NT2/D1 (cell line): ENCODE results near the gene CELSR2.

ENCODE experiments used
- DNase-seq: peaks from one replicate; pipeline ENCODE4 v3.0.0-alpha.2; 2011; ENCODE audit warnings: low read depth, low spot score
- H3K27me3 ChIP-seq: 2 replicates; pipeline ENCODE4 v1.6.0; 2011; ENCODE audit warnings: mild to moderate bottlenecking; ENCODE audit not compliant: insufficient read length, insufficient read depth
- H3K36me3 ChIP-seq: 2 replicates; pipeline ENCODE4 v1.6.1; 2011; ENCODE audit warnings: mild to moderate bottlenecking, low read length, mixed read lengths; ENCODE audit not compliant: insufficient read depth, insufficient read length
- H3K4me1 ChIP-seq: 2 replicates; pipeline ENCODE4 v1.5.1; 2011; ENCODE audit not compliant: insufficient read depth, insufficient read length
- H3K4me3 ChIP-seq: 2 replicates; pipeline ENCODE4 v1.5.1; 2011; ENCODE audit warnings: low read depth; ENCODE audit not compliant: insufficient read length
- H3K9ac ChIP-seq: 2 replicates; pipeline ENCODE4 v1.6.0; 2011; ENCODE audit warnings: low read depth; ENCODE audit not compliant: insufficient read length
- H3K9me3 ChIP-seq: 2 replicates; pipeline ENCODE4 v1.5.1; 2011; ENCODE audit warnings: mild to moderate bottlenecking, low read length; ENCODE audit not compliant: insufficient read depth
- SUZ12 ChIP-seq: IDR thresholded peaks from 2 replicates; pipeline ENCODE4 v1.6.1; 2011; ENCODE audit not compliant: insufficient read length, insufficient read depth; ENCODE audit errors: extremely low read depth
- YY1 ChIP-seq: IDR thresholded peaks from 2 replicates; pipeline ENCODE4 v1.6.1; 2011; ENCODE audit not compliant: insufficient read length, insufficient read depth
- ZNF274 ChIP-seq: IDR thresholded peaks from 2 replicates; pipeline ENCODE4 v1.6.1; 2011; ENCODE audit warnings: mild to moderate bottlenecking, low read depth, low read length

Gene CELSR2

DNA sequence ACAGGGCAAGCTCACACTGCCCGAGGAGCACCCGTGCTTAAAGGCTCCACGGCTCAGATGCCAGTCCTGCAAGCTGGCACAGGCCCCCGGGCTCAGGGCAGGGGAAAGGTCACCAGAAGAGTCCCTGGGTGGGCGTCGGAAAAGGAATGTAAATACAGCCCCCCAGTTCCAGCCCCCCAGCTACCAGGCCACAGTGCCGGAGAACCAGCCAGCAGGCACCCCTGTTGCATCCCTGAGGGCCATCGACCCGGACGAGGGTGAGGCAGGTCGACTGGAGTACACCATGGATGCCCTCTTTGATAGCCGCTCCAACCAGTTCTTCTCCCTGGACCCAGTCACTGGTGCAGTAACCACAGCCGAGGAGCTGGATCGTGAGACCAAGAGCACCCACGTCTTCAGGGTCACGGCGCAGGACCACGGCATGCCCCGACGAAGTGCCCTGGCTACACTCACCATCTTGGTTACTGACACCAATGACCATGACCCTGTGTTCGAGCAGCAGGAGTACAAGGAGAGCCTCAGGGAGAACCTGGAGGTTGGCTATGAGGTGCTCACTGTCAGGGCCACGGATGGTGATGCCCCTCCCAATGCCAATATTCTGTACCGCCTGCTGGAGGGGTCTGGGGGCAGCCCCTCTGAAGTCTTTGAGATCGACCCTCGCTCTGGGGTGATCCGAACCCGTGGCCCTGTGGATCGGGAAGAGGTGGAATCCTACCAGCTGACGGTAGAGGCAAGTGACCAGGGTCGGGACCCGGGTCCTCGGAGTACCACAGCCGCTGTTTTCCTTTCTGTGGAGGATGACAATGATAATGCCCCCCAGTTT is 1.3 kb downstream of the CELSR2 start:
- Histone ChIP-seq H3K27me3 (peaks cover 26% of the 10 kb centered on the region), H3K36me3 (peaks cover 30% of the 10 kb centered on the region), H3K4me1 (peaks cover 39% of the 10 kb centered on the region), H3K9ac (peak overlapping the region; percentile 78), H3K4me3 (peak overlapping the region; percentile 68), H3K9me3 (no peaks in the 10 kb centered on the region)
- TF ChIP-seq ZNF274 (no peak), SUZ12 (no peak), YY1 (no peak)
- DNase-seq: no peak

DNA sequence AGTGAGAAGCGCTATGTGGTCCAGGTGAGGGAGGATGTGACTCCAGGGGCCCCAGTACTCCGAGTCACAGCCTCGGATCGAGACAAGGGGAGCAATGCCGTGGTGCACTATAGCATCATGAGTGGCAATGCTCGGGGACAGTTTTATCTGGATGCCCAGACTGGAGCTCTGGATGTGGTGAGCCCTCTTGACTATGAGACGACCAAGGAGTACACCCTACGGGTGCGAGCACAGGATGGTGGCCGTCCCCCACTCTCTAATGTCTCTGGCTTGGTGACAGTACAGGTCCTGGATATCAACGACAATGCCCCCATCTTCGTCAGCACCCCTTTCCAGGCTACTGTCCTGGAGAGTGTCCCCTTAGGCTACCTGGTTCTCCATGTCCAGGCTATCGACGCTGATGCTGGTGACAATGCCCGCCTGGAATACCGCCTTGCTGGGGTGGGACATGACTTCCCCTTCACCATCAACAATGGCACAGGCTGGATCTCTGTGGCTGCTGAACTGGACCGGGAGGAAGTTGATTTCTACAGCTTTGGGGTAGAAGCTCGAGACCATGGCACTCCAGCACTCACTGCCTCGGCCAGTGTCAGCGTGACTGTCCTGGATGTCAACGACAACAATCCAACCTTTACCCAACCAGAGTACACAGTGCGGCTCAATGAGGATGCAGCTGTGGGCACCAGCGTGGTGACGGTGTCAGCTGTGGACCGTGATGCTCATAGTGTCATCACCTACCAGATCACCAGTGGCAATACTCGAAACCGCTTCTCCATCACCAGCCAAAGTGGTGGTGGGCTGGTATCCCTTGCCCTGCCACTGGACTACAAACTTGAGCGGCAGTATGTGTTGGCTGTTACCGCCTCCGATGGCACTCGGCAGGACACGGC is 2.2 kb downstream of the CELSR2 start:
- Histone ChIP-seq H3K4me1 (peaks cover 39% of the 10 kb centered on the region), H3K4me3 (no peak overlapping the region), H3K36me3 (peaks cover 30% of the 10 kb centered on the region), H3K27me3 (peaks cover 26% of the 10 kb centered on the region), H3K9ac (no peak overlapping the region), H3K9me3 (no peaks in the 10 kb centered on the region)
- DNase-seq: no peak
- TF ChIP-seq YY1: no peak

DNA sequence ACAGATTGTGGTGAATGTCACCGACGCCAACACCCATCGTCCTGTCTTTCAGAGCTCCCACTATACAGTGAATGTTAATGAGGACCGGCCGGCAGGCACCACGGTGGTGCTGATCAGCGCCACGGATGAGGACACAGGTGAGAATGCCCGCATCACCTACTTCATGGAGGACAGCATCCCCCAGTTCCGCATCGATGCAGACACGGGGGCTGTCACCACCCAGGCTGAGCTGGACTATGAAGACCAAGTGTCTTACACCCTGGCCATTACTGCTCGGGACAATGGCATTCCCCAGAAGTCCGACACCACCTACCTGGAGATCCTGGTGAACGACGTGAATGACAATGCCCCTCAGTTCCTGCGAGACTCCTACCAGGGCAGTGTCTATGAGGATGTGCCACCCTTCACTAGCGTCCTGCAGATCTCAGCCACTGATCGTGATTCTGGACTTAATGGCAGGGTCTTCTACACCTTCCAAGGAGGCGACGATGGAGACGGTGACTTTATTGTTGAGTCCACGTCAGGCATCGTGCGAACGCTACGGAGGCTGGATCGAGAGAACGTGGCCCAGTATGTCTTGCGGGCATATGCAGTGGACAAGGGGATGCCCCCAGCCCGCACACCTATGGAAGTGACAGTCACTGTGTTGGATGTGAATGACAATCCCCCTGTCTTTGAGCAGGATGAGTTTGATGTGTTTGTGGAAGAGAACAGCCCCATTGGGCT is 3.0 kb downstream of the CELSR2 start:
- Histone ChIP-seq H3K36me3 (peaks cover 30% of the 10 kb centered on the region), H3K4me1 (peaks cover 39% of the 10 kb centered on the region), H3K4me3 (no peak overlapping the region), H3K9me3 (no peaks in the 10 kb centered on the region), H3K9ac (no peak overlapping the region), H3K27me3 (peaks cover 22% of the 10 kb centered on the region)
- TF ChIP-seq SUZ12: no peak
- TF ChIP-seq ZNF274: no peak
- TF ChIP-seq YY1: no peak
- no peak for DNase-seq

DNA sequence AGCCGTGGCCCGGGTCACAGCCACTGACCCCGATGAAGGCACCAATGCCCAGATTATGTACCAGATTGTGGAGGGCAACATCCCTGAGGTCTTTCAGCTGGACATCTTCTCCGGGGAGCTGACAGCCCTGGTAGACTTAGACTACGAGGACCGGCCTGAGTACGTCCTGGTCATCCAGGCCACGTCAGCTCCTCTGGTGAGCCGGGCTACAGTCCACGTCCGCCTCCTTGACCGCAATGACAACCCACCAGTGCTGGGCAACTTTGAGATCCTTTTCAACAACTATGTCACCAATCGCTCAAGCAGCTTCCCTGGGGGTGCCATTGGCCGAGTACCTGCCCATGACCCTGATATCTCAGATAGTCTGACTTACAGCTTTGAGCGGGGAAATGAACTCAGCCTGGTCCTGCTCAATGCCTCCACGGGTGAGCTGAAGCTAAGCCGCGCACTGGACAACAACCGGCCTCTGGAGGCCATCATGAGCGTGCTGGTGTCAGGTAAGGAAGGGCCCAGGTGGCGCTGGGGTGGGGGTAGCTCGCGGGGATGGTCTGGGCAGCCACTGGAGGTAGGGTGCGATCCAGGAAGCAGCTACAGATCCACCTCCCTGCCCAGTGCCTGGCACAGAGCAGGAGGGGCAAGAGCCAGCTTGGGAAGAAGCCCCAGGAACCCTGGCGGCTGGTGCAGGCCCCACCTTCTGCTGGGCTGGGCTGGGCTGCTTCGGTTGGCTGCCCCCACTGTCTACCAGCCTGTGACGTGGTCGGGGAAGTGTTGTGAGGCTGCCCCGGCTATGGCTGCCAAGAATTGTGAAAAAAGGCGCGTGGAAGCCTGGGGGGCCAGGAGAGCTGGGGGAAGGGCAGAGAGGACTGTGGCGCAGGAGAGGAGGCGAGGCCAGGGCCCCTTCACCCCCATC is 3.8 kb downstream of the CELSR2 start:
- no peak for DNase-seq
- TF ChIP-seq YY1 (no peak), ZNF274 (no peak), SUZ12 (no peak)
- Histone ChIP-seq H3K4me1 (peaks cover 45% of the 10 kb centered on the region), H3K9ac (peak overlapping the region; percentile 72), H3K9me3 (no peaks in the 10 kb centered on the region), H3K27me3 (peaks cover 13% of the 10 kb centered on the region), H3K36me3 (peaks cover 31% of the 10 kb centered on the region), H3K4me3 (no peak overlapping the region)

DNA sequence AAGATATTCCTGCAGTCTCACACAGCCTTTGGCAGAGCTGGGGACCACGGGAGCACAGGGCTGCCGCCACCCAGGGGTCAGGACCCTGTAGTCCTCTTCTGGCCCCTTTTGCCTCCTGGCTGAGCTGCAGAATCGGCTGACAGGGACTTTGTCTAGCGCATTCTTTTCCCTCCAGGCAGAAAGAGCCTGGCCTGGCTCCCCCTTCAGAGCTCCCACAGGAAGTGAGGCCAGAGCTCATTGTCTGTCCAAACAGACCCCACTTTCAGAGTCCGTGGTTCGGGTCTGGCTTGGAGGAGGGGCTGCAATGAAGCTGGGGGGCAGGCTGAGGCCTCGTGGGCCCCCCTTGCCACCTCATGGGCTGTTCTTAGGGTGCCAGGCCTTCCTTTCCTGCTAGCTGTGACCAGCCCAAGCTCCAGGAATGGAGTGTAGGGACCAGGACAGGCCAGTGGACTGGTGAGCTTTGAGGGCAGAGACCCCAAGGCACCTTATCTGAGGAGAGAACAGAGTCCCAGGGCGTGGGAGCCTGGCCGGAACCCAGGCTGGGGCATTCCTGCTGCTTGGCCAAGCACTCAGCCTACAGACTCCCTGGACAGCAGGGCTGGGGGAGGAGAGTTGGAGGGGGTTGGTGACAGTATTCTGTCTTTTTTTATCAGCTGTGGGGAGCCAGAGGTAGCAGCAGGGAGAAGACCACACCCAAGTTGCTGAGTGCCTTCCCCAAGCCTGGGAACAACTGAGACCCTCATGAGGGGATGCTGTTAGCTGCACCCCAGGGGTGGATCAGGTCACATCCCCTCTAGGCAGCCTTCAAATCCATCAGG is 4.7 kb downstream of the CELSR2 start:
- Histone ChIP-seq H3K27me3 (peaks cover 8% of the 10 kb centered on the region), H3K9ac (peak overlapping the region; percentile 72), H3K4me3 (no peak overlapping the region), H3K4me1 (peaks cover 46% of the 10 kb centered on the region), H3K9me3 (no peaks in the 10 kb centered on the region), H3K36me3 (peaks cover 40% of the 10 kb centered on the region)
- no peak for TF ChIP-seq YY1
- DNase-seq: no peak

DNA sequence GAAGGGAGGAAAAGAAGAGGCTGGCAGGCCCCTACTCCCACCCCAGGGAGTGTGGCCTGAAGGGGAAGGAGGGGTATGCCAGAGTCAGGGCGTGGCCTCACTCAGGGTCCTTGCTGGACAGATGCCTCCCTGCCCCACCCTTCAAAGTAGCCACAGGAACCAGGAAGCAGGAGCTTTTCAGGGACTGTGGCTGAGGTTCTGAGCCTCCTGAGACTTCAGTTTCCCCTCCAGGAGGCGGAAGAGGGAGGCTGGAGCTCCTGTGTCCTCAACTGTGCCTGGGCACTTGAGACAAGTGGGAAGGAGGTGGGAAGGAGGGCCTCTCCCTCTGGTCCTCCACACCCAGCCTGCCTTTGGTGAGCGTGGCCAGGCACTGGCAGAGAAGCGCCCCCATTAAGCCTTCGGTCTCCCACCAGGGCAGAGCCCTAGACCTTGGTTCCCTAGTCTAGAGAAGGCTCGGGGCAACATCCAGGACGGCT is 5.3 kb downstream of the CELSR2 start:
- Histone ChIP-seq H3K9ac (peak overlapping the region; percentile 72), H3K4me1 (peaks cover 52% of the 10 kb centered on the region), H3K36me3 (peaks cover 46% of the 10 kb centered on the region), H3K4me3 (no peak overlapping the region), H3K27me3 (peaks cover 8% of the 10 kb centered on the region), H3K9me3 (no peaks in the 10 kb centered on the region)
- DNase-seq: no peak
- TF ChIP-seq SUZ12 (no peak), YY1 (no peak)
